Measurements from ENCODE around the gene DNHD1. TPM values are rescaled to one million over a fixed set of nuclear protein-coding genes. Genes with fewer than 3 reads are reported as not detected.

Gene DNHD1, protein sequence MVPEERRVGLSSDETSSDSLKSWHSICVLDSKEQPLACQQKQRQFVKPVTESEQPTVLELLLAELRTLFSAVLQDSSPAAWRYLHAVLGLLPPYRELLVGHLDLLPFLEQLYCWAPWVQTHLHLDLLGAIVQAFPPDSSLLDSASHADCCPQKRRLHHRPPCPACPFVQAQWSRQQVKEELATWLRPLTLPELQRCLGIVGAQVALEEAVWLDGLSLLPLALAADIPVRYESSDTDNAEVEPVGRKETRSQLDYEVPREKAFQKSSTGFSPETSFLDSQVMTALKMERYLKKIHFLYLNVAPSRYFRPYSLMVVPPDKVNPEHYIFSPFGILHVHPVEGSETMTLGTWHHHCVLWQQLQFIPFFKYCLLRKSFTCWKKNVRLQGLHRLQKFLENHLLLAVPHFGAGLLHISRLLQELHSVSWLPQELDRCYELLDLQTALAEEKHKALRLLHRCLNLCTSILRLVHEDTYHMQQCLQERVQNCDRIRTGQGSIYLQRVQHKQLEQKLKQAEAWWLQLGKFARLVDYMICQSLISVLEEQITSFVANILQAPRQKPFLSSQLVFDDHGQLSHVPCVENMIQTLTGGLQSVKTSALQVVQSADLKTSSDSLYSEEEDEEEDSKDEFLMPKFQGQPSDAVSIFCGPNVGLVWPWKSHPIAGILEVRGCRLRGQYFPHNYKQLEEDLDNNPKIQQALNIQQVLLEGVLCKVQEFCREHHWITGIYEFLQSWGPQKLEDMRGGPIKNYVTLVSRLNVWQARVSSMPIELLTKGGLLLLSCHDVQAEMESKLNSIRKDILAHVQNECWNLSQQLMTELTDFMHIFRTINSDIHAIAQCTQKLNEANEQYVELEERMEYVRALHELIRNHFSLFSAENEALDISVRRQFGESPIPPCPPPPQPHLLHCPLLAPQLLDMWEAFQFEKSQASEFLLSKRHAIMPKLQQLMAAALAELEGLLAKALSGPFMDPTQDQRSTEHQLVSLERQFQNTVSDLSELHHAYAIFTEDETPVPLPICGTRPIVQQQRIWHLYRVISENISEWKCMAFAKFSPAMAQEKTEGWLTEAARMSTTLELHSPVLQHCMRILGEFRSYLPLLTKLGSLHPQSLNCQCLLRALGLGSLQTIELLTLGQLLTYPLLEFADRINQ (N-terminal part only)
- total RNA-seq (2022; extraction: Qiagen RNA extraction) = 2.2 to 4.1 TPM (median 3.3 TPM) in 5 replicates

DNA sequence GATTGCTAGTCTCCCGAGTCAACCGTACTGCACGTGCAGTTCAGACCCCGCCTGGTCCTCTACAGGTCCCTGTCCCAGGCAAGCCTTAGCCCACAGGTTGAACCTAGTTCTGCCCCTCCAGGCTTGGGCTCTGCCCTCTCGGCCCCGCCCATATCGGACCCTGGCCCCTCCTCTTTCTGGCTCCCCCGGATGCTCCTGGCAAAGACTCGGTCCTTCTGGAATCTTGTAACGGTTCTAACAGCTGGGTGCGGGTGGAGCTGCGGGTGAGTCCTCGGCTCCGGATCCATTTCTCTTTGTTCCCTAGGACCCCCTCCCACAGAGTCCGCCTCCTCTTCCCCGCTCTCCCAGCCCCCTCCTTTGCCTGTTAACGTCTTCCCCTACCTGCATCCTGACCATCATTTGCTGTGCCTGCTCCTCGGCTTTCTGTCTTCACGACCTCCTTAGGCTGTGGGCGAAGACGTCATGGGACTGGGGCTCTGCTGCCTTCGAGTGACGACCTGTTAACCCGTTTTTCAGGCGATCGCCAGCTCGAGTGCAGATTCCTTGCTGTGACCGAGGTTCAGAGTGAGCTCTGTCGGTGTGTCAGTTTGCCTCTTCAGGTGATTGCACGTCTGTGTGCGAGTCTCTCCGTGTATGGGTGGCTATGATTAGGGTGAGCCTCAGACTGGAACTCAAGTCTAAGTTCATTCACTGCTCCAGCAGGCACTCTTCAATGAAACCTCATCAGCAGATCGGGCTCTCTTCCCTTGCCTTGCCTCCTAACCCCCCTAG, at the start of gene DNHD1:
Gene DNHD1 (plus strand): TSS at position 212 of the 771 bp plus-strand sequence. CDS start 936 bp downstream, outside the sequence.

DNA sequence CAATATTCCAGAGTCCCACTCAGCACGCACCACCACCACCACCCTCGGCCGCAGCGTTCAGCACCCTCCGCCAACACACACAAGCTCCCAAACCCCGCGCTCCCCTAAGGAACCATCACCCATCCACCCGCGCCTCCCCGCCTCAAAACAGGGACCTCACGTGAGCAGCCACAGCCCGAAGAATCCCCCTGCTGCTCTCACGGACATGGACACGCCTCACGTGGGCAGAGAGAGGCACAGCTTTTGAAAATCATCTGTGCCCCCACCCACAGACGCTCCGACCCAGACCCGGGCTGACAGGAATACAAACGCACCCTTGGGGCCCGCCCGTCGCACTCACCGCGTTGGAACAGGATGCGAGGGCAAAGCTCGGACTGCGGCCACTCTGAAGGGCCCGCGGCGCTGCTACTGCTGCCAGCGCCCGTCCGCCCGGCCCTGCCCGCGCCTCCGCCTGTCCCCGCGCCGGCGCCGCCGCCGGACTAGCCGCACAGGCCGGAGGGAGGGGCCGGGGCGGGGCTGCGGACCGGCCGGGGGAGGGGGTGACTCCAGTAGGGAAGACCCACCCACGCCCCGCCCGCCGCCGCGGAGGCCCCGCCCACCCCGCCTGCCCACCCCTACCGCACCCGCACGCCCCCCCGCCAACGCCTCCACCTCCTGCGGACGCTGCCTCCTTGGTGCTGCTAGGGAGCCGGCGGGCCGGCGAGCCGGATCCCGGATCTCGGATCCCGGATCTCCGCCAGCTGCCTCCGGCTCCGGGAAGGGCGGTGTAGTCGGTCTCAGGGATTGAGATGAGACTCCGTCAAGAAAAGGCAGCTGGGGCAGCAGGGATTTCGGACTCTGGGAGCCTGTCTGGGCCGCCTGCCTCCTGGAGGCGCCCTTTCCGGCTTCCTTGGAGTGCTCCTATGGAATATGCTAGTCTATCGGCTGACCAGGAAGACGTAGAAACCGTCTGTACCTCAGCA, 23.3 kb upstream of the DNHD1 start, which contains the start of gene TRIM3:
Gene TRIM3 (minus strand): TSS at position 491 of the 962 bp plus-strand sequence. CDS start 8,246 bp downstream, outside the sequence.

DNA sequence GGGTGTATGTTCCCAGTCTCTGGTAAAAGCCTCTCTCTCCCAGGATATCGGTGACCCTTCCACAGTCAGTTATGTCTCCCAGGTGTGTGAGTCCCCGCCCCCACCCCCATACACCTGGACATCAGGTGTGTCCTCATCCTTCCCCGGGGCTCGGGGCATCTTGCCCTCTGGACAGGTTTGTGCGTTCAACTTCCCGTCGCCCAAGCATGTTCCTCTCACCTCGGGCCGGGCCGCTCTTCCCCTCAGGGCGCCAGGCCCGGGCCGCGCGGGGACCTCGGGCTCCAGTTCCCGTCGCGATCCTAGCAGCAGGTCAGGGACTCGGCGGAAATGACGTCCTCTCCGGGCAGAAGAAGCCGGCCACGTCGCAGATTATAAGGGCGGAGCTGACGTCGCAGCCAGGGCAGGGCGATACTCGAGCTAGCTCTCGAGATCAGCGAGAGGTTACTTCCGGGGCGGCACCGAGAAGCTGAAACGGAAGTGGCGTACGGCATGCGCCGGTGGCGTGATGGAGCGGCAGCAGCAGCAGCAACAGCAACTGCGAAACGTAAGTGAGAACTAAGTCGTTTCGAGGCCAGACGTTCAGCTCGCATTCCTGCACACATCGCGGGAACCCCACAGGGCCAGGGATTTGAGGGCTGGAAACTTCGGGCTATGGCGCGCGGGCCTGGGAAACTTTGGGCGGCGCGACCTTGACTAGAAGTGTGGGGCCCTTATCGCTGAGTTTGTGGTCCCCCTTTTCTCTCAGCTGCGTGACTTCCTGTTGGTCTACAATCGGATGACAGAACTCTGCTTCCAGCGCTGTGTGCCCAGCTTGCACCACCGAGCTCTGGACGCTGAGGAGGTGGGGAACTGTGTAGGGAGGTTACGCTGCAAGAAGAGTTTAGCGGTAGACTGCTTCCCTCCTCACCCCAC, 15.8 kb upstream of the DNHD1 start, which contains the start of the genes ARFIP2 and TIMM10B:
Gene ARFIP2 (minus strand): TSS at position 320 of the 912 bp plus-strand sequence. CDS start 910 bp downstream, outside the sequence.
Gene TIMM10B (plus strand): TSS at position 490 of the 912 bp plus-strand sequence. CDS start 16 bp downstream, at position 506.

GRCh38 chr11:6603287-6604080, 106.4 kb downstream of the DNHD1 start, which contains the start of the genes ILK and RRP8:
ILK (plus strand) TSS chr11:6603774; CDS start chr11:6604272, 498 bp downstream.
RRP8 (minus strand) TSS chr11:6603616; CDS start chr11:6603502, 114 bp downstream.

DNA sequence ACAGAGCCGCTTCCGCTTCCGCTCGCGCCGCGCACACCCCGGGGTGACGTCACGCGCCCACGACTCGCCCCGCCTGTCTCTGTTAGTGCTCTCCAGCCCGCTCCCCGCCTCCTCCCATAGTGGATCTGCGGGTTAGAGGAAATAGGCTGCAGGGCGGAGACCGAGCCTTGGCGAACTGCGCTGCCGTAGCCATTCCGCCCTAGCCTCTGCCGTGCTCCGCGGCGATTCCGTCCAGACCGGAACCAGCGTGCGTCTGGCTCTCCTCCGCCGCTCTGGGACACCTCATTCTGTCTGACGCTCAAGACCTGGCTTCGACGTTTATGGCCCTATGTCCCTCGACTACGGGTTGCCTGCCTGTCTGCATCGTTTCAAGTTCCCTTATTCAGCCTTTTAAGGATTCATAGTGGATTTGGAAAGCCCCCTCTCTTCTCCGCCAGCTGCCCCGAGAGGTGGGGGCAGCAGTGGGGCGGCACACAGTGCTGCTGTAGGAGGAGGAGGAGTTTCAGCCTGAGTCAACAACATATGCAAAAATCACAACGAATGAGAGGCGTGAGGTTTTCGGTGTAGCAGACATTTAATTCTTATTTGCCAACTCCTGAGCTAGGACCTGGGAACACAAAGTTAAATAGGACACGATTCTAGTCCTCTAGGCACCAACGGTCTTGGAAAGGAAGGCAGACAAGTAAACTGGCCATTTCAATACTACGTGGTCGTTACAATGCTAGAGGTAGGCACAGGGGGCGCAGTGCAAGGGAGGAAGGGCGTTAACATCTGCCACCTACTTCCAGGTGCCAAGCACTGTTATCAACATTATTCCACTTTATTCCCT, 115.3 kb downstream of the DNHD1 start, which contains the start of gene TAF10:
Gene TAF10 (minus strand): TSS at position 4 of the 829 bp plus-strand sequence. CDS start 27 bp downstream, outside the sequence.

GRCh38 chr11:6619004-6619745, 122.1 kb downstream of the DNHD1 start, which contains the start of gene TPP1:
TPP1 (minus strand) TSS chr11:6619422; CDS start chr11:6619400, 22 bp downstream.

Other genes starting within 250 kb of the DNHD1 start
- not detected in 5 replicates for gene CCKBR, start 237.4 kb upstream of the DNHD1 start, total RNA-seq (2022; extraction: Qiagen RNA extraction)
- 25.3 to 34.4 TPM (median 28.6 TPM) in 5 replicates for gene CAVIN3, start 176.8 kb upstream of the DNHD1 start, total RNA-seq (2022; extraction: Qiagen RNA extraction)
- 9.3 to 11.4 TPM (median 10.9 TPM) in 5 replicates for gene SMPD1, start 106.8 kb upstream of the DNHD1 start, total RNA-seq (2022; extraction: Qiagen RNA extraction)
- 18.0 to 19.7 TPM (median 18.6 TPM) in 5 replicates for gene APBB1, start 78.2 kb upstream of the DNHD1 start, total RNA-seq (2022; extraction: Qiagen RNA extraction)
- gene HPX, start 56.3 kb upstream of the DNHD1 start, total RNA-seq (2022; extraction: Qiagen RNA extraction) = 0.27 to 0.75 TPM (median 0.59 TPM) in 5 replicates
- gene TRIM3, start 23.3 kb upstream of the DNHD1 start, total RNA-seq (2022; extraction: Qiagen RNA extraction) = 13.8 to 22.2 TPM (median 20.0 TPM) in 5 replicates
- gene ARFIP2, start 15.9 kb upstream of the DNHD1 start, total RNA-seq (2022; extraction: Qiagen RNA extraction) = 52.0 to 56.2 TPM (median 52.8 TPM) in 5 replicates
- gene TIMM10B, start 15.8 kb upstream of the DNHD1 start, total RNA-seq (2022; extraction: Qiagen RNA extraction) = 24.5 to 32.9 TPM (median 31.0 TPM) in 5 replicates
- 28.7 to 36.9 TPM (median 31.5 TPM) in 5 replicates for gene RRP8, start 106.3 kb downstream of the DNHD1 start, total RNA-seq (2022; extraction: Qiagen RNA extraction)
- gene ILK, start 106.5 kb downstream of the DNHD1 start, total RNA-seq (2022; extraction: Qiagen RNA extraction) = 106 to 120 TPM (median 115 TPM) in 5 replicates
- 205 to 228 TPM (median 219 TPM) in 5 replicates for gene TAF10, start 114.9 kb downstream of the DNHD1 start, total RNA-seq (2022; extraction: Qiagen RNA extraction)
- gene TPP1, start 122.1 kb downstream of the DNHD1 start, total RNA-seq (2022; extraction: Qiagen RNA extraction) = 40.1 to 48.0 TPM (median 45.5 TPM) in 5 replicates
- 0.06 to 0.12 TPM (median 0.10 TPM) in 5 replicates for gene DCHS1, start 158.5 kb downstream of the DNHD1 start, total RNA-seq (2022; extraction: Qiagen RNA extraction)
- 86.2 to 114 TPM (median 99.7 TPM) in 5 replicates for gene MRPL17, start 186.1 kb downstream of the DNHD1 start, total RNA-seq (2022; extraction: Qiagen RNA extraction)